Right atrium auricular region (tissue), 2 donors: Measurements from ENCODE around the gene PTPRN2. TPM values are rescaled to one million over a fixed set of nuclear protein-coding genes. Genes with fewer than 3 reads are reported as not detected.
"Not testable (repeated sequence)": the region's sequence is repeated elsewhere in the genome, so short reads cannot be mapped to it uniquely, and the experiment has no call there.

Source experiments
- DNase-seq: peaks from one replicate; pipeline ENCODE4 v3.0.0-alpha.2; 2019; ENCODE audit warnings: low spot score
- H3K27ac ChIP-seq, 2 donors: fragments of 200-600 bp; sonication (generic); 1 replicate in 1 of 2; 2 replicates in 1 of 2; pipeline ENCODE4 v1.5.1; 2016 to 2019
- H3K27me3 ChIP-seq, 2 donors: fragments of 200-600 bp; sonication (generic); one replicate each; pipeline versions ENCODE4 v1.5.1 to v1.6.0; 2017 to 2019
- H3K36me3 ChIP-seq: fragments of 200-600 bp; sonication (generic); one replicate; pipeline ENCODE4 v1.5.1; 2016
- H3K4me1 ChIP-seq, 2 donors: fragments of 200-600 bp; sonication (generic); one replicate each; pipeline versions ENCODE4 v1.5.1 to v1.6.0; 2017 to 2019
- H3K4me3 ChIP-seq, 2 donors: fragments of 200-600 bp; sonication (generic); 1 replicate in 1 of 2; 2 replicates in 1 of 2; pipeline ENCODE4 v1.5.1; 2017 to 2019; ENCODE audit warnings: mild to moderate bottlenecking in 1 of 2, moderate library complexity in 1 of 2
- H3K9me3 ChIP-seq, 2 donors: fragments of 200-600 bp; sonication (generic); one replicate each; pipeline ENCODE4 v1.5.1; 2019
- total RNA-seq, 2 donors: library from RNA; depleted of rRNA; stranded (reverse); fragments of >200 nt; gene quantifications; one replicate each; pipeline ENCODE4 v1.1.0, GENCODE V29; 2016
- TF ChIP-seq, protein P1 (sequence below), 2 donors: fragments of 200-600 bp; sonication (generic); IDR thresholded peaks; one replicate each; pipeline ENCODE4 v1.5.1; 2019; ENCODE audit warnings: antibody characterized with exemption in 2 of 2

Gene PTPRN2
- total RNA-seq, 2 donors from 2014 or later, result 2.6 to 2.7 TPM

DNA sequence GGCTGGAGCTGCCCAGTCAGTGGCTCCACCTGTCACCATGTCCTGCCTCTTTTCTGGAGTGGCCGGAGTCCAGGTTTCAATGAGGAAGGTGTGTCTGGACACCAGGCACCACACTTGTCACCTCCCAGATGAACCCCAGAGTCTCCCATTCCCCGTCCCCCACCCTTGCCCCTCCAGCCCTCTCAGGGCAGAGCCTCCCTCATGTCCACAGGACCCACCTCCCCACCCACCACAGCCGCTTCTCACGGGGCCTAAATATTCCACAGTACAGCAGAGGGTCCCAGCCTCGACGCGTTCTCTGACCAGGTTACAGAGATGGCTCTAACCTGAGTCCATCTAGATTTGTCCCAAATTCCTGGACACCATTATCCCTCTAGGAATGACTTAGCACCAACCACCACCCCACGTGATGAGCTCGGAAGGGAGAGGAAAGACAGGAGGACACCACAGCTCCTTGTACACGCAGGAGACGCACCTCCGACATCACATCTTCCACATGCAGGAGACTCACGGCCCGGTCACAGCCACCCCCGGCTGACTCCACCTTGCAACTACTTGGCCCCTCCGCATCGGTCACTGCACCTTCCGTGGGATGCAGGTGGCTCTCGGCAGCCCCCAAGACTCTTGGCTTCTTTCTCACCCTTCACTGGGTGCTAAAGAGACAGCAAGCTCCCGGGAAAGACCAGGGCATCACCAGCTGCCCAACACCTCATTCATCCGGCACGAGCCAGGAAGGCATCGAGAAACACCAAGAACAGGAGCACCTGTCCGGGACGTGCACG is 690.7 kb downstream of the PTPRN2 start:
- H3K4me1 ChIP-seq, result no peaks in the 10 kb centered on the region
- H3K36me3 ChIP-seq, result no peaks in the 10 kb centered on the region
- no peak overlapping the region for H3K4me3 ChIP-seq
- no peak overlapping the region for H3K27ac ChIP-seq
- TF ChIP-seq, protein P1, sequence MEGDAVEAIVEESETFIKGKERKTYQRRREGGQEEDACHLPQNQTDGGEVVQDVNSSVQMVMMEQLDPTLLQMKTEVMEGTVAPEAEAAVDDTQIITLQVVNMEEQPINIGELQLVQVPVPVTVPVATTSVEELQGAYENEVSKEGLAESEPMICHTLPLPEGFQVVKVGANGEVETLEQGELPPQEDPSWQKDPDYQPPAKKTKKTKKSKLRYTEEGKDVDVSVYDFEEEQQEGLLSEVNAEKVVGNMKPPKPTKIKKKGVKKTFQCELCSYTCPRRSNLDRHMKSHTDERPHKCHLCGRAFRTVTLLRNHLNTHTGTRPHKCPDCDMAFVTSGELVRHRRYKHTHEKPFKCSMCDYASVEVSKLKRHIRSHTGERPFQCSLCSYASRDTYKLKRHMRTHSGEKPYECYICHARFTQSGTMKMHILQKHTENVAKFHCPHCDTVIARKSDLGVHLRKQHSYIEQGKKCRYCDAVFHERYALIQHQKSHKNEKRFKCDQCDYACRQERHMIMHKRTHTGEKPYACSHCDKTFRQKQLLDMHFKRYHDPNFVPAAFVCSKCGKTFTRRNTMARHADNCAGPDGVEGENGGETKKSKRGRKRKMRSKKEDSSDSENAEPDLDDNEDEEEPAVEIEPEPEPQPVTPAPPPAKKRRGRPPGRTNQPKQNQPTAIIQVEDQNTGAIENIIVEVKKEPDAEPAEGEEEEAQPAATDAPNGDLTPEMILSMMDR (IDR thresholded peaks at IDR 0.05), result no peak
- DNase-seq, result no peak
- H3K27me3 ChIP-seq, result no peaks in the 10 kb centered on the region
- H3K9me3 ChIP-seq, result no peaks in the 10 kb centered on the region

DNA sequence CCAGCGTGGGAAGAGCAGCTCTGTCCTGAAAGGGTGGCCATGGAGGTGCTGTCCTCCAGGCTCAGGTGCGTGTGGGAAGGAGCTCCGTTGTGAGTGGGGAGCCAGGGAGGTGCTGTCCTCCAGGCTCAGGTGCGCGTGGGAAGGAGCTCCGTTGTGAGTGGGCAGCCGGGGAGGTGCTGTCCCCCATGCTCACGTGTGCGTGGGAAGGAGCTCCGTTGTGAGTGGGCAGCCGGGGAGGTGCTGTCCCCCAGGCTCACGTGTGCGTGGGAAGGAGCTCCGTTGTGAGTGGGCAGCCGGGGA is 691.3 kb downstream of the PTPRN2 start:
- H3K27me3 ChIP-seq, H3K36me3 ChIP-seq, H3K4me1 ChIP-seq, H3K9me3 ChIP-seq, H3K27ac ChIP-seq, DNase-seq, H3K4me3 ChIP-seq: not testable (repeated sequence)

DNA sequence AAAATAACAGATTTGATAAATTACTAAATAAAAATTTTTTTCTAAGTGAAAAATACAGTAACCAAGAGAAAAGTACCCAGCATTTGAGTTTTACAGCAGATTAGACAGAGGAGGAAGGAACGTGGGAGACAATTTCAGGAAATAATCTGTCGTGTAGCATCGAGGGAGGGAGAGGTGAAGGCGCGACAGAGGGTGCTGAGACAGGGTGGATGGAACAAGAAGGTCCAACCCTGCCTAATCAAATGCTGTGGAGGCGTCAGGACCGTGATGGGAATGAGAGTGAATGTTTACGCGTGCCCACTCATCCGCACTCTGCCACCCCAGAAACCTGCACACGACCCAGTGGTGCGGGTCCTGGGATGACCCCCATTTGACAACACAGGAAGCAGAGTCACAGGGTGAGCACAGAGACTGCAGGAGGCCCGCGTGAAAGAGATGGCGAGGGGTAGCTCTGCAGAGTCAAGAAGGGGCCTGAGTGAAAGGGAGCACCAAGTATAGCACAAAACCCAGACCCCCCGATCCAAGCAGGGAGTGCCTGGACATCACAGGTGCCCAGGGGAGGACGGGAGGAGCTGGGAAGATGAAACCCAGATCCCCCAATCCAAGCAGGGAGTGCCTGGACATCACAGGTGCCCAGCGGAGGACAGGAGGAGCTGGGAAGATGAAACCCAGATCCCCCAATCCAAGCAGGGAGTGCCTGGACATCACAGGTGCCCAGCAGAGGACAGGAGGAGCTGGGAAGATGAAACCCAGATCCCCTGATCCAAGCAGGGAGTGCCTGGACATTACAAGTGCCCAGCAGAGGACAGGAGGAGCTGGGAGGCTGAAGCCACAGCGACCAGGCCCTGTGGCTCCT is 691.9 kb downstream of the PTPRN2 start:
- H3K9me3 ChIP-seq, result no peaks in the 10 kb centered on the region
- H3K4me1 ChIP-seq, result no peaks in the 10 kb centered on the region
- no peaks in the 10 kb centered on the region for H3K27me3 ChIP-seq
- H3K4me3 ChIP-seq, result no peak overlapping the region
- no peak for DNase-seq
- H3K36me3 ChIP-seq, result no peaks in the 10 kb centered on the region
- TF ChIP-seq, protein P1 (IDR thresholded peaks at IDR 0.05), result no peak
- H3K27ac ChIP-seq, result no peak overlapping the region

DNA sequence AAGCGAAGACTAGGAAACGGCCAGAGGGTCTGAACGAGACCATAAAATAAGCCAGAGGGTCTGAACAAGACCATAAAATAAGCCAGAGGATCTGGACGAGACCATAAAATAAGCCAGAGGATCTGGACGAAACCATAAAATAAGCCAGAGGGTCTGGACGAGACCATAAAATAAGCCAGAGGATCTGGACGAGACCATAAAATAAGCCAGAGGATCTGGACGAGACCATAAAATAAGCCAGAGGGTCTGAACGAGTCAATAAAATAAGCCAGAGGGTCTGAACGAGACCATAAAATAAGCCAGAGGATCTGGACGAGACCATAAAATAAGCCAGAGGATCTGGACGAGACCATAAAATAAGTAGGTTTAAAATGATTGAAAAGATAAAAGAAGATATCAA is 692.5 kb downstream of the PTPRN2 start:
- H3K4me1 ChIP-seq, H3K36me3 ChIP-seq, H3K4me3 ChIP-seq, H3K27ac ChIP-seq, H3K9me3 ChIP-seq, H3K27me3 ChIP-seq, DNase-seq: not testable (repeated sequence)

DNA sequence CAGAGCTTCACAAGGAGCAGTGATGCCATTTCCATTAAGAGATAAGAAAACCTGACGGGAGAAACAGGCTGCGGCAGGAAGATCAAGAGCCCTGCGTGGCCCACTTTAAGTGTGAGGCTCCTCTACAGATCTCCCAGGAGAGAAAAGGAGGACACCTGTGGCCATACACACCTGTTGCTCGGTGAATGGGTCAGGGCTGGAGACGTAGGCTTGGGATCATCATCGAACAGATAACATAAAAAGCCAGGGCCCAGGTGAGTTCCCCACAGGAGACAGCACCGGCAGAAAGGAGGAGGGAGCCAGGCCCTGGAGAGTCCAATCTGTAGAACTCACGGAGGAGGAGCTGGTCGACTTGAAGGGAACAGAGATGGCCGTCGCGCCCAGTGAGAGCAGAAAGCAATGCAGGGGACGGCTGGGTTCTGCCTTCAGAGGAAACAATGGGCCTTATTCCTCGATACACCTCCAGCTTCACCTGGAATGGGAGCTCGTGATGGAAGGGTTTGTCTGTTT is 694.0 kb downstream of the PTPRN2 start:
- no peak for DNase-seq

DNA sequence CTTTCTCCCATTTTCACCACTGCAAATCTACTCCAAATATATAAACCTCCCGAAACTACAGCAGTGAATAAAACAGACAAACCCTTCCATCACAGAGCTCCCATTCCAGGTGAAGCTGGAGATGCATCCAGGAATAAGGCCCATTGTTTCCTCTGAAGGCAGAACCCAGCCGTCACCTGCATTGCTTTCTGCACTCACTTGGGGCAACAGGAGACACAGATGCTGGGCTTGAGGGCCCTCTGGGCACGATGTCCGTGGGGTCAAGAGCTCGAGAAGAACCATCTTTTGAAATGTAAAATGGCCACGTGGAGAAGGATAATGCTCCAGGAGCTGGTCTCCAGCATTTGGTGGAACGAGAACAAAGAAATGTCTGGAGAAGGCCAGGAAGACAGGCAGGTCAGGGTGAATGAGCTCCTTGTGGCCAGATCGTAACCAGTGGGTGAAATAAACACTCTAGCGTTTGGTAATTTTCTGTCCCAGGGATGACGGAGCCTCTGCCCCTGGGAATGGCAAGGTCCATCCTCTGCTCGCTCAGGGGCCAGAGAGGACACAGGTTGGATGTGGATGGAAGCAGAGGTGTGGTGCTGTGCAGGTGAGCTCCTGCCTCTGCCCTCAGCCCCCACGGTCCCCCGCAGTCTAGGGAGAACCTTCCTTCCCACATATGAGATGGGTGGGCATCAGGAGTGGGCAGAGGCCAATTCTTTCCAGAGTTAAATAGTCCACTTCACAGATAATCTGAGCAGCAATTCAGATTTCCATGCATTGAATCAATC is 694.7 kb downstream of the PTPRN2 start:
- H3K4me1 ChIP-seq, result no peaks in the 10 kb centered on the region
- no peak for DNase-seq
- no peak overlapping the region for H3K4me3 ChIP-seq
- H3K27me3 ChIP-seq, result no peaks in the 10 kb centered on the region
- TF ChIP-seq, protein P1 (IDR thresholded peaks at IDR 0.05), result no peak
- no peaks in the 10 kb centered on the region for H3K9me3 ChIP-seq
- no peak overlapping the region for H3K27ac ChIP-seq
- no peaks in the 10 kb centered on the region for H3K36me3 ChIP-seq

More for the DNA sequence above, 694.0 kb downstream of the PTPRN2 start:
- H3K27me3 ChIP-seq, result no peaks in the 10 kb centered on the region
- no peak overlapping the region for H3K27ac ChIP-seq
- H3K9me3 ChIP-seq, result no peaks in the 10 kb centered on the region
- TF ChIP-seq, protein P1 (IDR thresholded peaks at IDR 0.05), result no peak
- H3K4me3 ChIP-seq, result no peak overlapping the region
- no peaks in the 10 kb centered on the region for H3K4me1 ChIP-seq
- H3K36me3 ChIP-seq, result no peaks in the 10 kb centered on the region
